GM18511 (cell line): ENCODE results near the gene PPP1R10.

Source experiments
- ATAC-seq: cut with Tn5 transposase; IDR thresholded peaks from one replicate; pipeline ENCODE4 v1.9.1; 2021; ENCODE audit warnings: mild to moderate bottlenecking, moderate library complexity; ENCODE audit not compliant: unreplicated experiment

PPP1R10 gene

DNA sequence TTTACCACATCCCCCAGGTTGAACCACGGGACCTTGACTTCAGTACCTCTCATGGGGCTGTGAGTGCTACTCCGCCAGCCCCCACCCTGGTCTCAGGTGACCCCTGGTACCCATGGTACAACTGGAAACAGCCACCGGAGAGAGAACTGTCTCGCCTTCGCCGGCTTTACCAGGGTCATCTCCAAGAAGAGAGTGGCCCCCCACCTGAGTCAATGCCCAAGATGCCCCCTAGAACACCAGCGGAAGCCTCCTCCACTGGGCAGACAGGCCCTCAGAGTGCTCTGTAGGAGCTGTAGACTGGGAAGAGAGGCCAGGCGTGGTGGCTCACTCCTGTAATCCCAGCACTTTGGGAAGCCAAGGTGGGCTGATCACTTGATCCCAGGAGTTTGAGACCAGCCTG, 8.5 kb upstream of the PPP1R10 start:
- no peak for ATAC-seq

- no peak for ATAC-seq
Observed at GRCh38 chr6:30619561-30619960, 2.5 kb upstream of the PPP1R10 start.

DNA sequence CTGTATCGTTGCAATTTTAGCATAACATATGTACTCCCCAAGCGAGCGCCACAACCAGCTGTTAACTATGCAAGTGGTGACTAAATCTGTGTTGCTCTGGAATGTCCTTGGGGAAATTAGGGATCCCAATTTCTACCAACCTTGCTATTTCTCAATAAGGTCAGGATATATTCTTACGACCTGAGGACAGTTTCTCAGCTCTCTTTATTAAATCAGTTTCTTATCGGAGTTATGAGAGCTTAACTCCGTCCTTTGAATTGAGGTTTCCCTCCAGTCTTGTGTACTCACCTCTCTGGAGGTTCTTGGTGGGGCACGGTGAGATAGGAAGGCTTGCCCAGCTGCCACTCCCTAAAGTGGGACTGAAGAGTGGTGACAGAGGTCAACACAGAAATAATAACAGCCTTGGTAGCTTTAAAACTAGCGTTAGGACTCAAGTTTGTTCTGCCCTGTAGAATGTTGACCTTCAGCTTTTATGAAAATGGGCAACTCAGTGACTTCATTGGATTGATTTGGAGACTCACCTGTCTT, 1.3 kb upstream of the PPP1R10 start:
- no peak for ATAC-seq

- ATAC-seq = peak; percentile 80
Observed at GRCh38 chr6:30617565-30618269, 674 bp upstream of the PPP1R10 start, which contains the start of gene MRPS18B. TSS of gene MRPS18B (plus strand) at chr6:30617840. CDS start at chr6:30617866, 26 bp downstream.

- ATAC-seq = no peak
Observed at GRCh38 chr6:30615958-30616810, 859 bp downstream of the PPP1R10 start.

DNA sequence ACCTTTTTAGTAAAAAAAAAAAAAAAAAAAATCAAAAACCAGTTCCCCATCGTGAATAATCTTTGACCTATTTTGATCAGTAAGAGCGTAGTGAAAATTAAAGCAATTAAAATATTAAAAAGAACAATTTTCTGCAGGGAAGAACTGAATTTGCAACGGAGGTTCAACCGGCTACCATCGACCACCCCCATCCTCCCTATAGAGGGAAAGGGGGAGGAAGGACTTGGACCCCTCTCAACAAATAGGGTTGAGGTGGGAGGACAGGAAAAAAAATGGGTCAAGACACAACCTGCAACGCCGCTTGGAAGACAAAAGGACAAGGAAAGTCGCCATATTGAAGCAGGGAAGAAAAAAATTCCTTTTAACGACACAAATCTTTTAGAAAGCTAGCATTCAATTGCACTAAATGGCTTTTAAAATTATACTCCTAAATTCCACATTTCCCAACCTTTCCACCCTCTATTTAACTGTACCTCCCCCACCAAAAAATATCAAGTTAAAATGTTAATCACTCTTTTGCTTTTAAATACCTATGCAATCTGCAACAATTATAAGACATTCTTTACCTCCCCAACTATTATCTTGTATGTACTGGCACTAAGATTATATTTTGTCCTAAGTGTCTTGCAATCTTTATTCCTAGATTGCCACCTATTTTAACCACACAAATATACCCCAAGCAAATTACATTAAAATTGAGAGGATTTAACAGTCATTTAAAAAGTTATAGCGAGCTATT, 1.7 kb downstream of the PPP1R10 start:
- ATAC-seq = no peak

- peak; percentile 50 for ATAC-seq
Observed at GRCh38 chr6:30614843-30615218, 2.2 kb downstream of the PPP1R10 start.

GRCh38 chr6:30614044-30614842, 2.8 kb downstream of the PPP1R10 start:
- ATAC-seq = no peak

GRCh38 chr6:30613251-30614043, 3.6 kb downstream of the PPP1R10 start:
- ATAC-seq = no peak

DNA sequence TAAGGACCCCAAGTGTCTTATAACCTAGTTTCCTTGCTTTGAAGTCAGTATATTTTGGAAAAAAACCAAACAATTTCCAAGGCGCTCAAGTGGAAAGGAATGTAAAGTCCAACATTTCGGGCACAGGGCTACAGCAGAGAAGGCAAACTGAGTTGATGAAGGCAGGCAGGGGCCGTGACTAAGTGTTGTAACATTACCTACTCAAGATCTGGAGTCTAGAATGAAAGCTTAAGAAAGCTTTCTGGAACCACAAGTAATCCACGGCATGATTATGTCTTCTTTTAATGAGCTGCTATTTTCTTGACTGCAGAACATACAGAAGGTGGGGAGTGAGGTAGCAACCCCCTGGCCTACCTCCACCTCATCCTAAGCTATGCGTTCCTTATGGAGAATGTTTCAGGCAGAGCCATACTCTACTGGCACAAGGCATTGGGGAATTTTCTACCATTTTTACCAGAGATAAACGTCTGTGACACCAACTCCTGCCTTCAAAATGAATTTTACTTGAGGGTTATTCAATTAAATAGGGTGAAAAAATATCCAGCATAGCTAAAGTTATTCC, 4.3 kb downstream of the PPP1R10 start:
- no peak for ATAC-seq

DNA sequence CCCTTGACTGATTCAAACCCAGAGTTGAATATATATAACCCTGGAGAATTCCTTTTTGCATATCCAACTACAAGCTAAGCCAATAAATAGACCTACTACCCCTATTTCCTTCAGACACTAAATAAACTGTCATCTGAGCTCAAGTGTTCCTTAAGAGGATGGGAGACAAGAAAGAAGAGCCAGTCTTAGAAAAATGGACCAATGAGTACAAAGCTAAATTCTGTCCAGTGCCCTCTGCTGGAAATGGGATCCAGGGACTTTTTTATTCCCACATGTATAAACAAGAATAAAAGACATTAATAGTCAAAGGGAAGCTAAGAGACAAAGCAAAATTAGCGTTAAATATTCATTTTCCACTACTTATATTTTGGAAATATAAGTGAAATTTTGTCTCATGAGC, 4.8 kb downstream of the PPP1R10 start:
- no peak for ATAC-seq

DNA sequence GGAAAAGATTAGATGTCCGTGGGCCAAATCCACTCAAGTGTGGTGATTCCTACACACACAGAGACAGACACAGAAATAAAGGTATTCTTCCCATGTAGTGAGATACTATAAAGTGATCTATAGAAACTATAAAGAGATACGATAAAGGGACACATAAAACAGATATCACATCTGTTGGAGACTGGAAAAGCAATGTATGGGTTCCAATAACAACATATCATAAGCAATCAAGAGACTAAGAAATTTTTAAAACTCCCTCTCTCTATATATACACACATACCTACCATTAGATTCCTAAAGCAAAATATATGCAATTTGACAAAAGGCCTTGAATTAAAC, 5.2 kb downstream of the PPP1R10 start:
- ATAC-seq = no peak

GRCh38 chr6:30611150-30611855, 5.7 kb downstream of the PPP1R10 start:
- ATAC-seq = no peak

DNA sequence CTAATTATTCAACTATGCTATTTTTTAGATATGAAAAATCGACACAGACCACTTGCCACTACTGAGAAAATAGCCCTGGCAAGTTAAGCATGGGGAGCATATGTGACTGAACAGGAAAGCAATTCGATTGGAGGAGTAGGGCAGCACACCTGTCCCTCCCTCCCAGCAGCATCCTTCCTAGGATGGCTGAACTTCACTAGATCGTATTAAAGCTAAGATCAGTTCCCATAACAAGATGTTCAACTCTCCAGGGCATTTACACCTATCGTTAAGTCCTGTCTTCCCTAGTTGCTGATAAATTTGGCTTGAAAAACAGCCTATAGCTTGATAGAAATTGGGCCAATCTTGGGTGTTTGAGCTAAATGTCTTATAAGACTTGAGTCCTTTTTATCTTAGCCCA, 7.0 kb downstream of the PPP1R10 start:
- no peak for ATAC-seq

GRCh38 chr6:30603961-30604360, 13.1 kb downstream of the PPP1R10 start:
- no peak for ATAC-seq

DNA sequence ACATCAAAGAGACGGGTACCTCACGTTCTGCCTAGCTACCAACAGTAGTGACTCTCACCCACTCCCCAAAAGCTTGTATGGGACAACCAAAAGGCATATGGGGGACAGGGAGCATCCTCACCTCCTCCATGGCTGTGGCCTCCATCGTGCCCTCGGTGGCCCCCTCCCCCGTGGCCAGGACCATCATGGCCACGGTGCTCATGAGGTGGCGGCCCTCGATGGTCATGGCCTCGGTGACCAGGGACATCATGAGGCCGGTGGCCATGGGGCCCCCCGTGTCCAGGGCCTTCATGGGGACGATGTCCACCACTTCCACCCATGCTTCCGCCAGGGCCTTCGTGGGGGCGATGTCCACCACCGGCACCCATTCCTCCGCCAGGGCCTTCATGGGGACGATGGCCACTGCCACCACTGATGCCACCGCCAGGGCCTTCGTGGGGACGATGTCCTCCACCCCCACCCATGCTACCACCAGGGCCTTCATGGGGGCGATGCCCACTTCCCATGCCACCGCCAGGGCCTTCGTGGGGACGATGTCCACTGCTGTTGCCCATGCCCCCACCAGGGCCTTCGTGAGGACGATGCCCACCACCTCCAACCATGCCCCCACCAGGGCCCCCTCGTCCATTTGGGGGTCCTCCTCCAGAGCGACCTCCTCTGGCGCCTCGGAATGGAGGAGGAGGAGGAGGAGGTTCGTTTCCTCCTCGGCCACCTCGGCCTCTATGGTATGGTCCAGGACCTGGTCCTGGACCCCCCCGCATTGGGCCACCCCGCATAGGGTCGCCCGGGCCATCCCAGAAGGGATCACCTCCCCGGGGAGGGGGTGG, 15.0 kb downstream of the PPP1R10 start:
- no peak for ATAC-seq

DNA sequence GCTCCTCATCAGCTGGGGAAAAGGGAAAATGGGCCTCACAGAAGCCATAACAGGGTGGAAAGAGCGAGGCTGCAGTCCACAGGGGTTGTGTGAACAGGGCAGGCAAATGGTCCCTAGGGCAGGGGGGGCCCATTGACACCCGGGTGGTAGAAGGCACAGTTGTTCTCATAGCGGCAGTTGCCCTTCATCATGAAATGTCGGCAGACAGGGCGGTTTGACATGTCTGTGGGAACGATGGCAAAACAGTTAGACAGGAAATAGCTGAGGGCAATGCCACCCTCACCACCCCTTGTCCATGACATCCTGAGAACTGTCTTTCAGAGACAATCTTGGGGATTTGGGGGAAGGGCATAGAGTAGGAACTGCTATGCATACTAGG, 15.6 kb downstream of the PPP1R10 start:
- ATAC-seq = no peak

- ATAC-seq = no peak
Observed at GRCh38 chr6:30600451-30600961, 16.5 kb downstream of the PPP1R10 start.
